Colonic mucosa (tissue), 4 donors: ENCODE results near the gene FOXJ1. TPM values are rescaled to one million over a fixed set of nuclear protein-coding genes. Genes with fewer than 3 reads are reported as not detected.

Source experiments
- DNase-seq: peaks from one replicate; pipeline ENCODE4 v3.0.0-alpha.2; 2020
- H3K27ac ChIP-seq: fragments of 200-600 bp; one replicate; pipeline ENCODE4 v1.8.0; 2021
- H3K27me3 ChIP-seq: fragments of 200-600 bp; one replicate; pipeline ENCODE4 v1.8.0; 2021
- H3K36me3 ChIP-seq: fragments of 200-600 bp; one replicate; pipeline ENCODE4 v1.8.0; 2021
- H3K4me1 ChIP-seq: fragments of 200-600 bp; one replicate; pipeline ENCODE4 v1.8.0; 2021; ENCODE audit warnings: mild to moderate bottlenecking
- H3K4me3 ChIP-seq: fragments of 200-600 bp; one replicate; pipeline ENCODE4 v1.8.0; 2021
- H3K9ac ChIP-seq, 2 donors: one replicate each; pipeline ENCODE4 v1.7.0; 2013; ENCODE audit warnings: control low read depth in 2 of 2, low read depth in 2 of 2, low read length in 2 of 2
- H3K9me3 ChIP-seq: fragments of 200-600 bp; one replicate; pipeline ENCODE4 v1.8.0; 2021
- CTCF ChIP-seq: fragments of 200-600 bp; IDR thresholded peaks from one replicate; pipeline ENCODE4 v1.8.0; 2022; ENCODE audit warnings: antibody characterized with exemption, mild to moderate bottlenecking
- intact Hi-C: fragments of 100-400 bp; cut with DNase I; formaldehyde crosslinking; loops from one replicate; pipeline ENCODE4 v1.14.1; 2022
- total RNA-seq, 2 donors: library from RNA; stranded (reverse); fragmentation: NEBNext Ultra II Directional in 1 of 2; extraction: Animal tissue kit (Norgen Biotek cat#: 25700) in 1 of 2; gene quantifications; one replicate each; pipeline ENCODE4 v1.2.1, GENCODE V29; 2021
- donor health status: healthy.
- donor health status: DM: no; HTN: no; CAD: no.
- donor health status: DM: no; HTN: no; CAD: no.

Gene FOXJ1
- total RNA-seq, 2 donors from 2014 or later = 1.4 to 2.5 TPM

GRCh38 chr17:76166906-76167305 lies 25.9 kb upstream of the FOXJ1 start:
- intact Hi-C loops = no loop called here
- no peaks in the 10 kb centered on the region for H3K27me3 ChIP-seq

GRCh38 chr17:76166168-76166567 lies 25.1 kb upstream of the FOXJ1 start:
- no peaks in the 10 kb centered on the region for H3K9me3 ChIP-seq
- no peaks in the 10 kb centered on the region for H3K4me1 ChIP-seq
- H3K27ac ChIP-seq = no peak overlapping the region
- no peak overlapping the region for H3K9ac ChIP-seq
- no peak for TF ChIP-seq CTCF
- no peak for DNase-seq
- H3K36me3 ChIP-seq = no peaks in the 10 kb centered on the region
- intact Hi-C loops = no loop called here
- H3K27me3 ChIP-seq = no peaks in the 10 kb centered on the region
- H3K4me3 ChIP-seq = no peak overlapping the region

More at GRCh38 chr17:76166906-76167305, 25.9 kb upstream of the FOXJ1 start:
- TF ChIP-seq CTCF = no peak
- Histone ChIP-seq H3K9me3 (no peaks in the 10 kb centered on the region), H3K27ac (no peak overlapping the region), H3K4me3 (no peak overlapping the region), H3K4me1 (no peaks in the 10 kb centered on the region), H3K9ac (no peak overlapping the region), H3K36me3 (no peaks in the 10 kb centered on the region)
- no peak for DNase-seq

GRCh38 chr17:76164331-76164730 lies 23.3 kb upstream of the FOXJ1 start:
- H3K27ac ChIP-seq = no peak overlapping the region
- intact Hi-C loops = no loop called here
- no peak overlapping the region for H3K9ac ChIP-seq
- no peaks in the 10 kb centered on the region for H3K27me3 ChIP-seq
- no peak for DNase-seq
- no peaks in the 10 kb centered on the region for H3K36me3 ChIP-seq
- H3K9me3 ChIP-seq = no peaks in the 10 kb centered on the region
- no peaks in the 10 kb centered on the region for H3K4me1 ChIP-seq
- H3K4me3 ChIP-seq = no peak overlapping the region
- no peak for TF ChIP-seq CTCF

GRCh38 chr17:76163919-76164318 lies 22.9 kb upstream of the FOXJ1 start:
- TF ChIP-seq CTCF = no peak
- Histone ChIP-seq H3K4me1 (no peaks in the 10 kb centered on the region), H3K27ac (no peak overlapping the region), H3K4me3 (no peak overlapping the region), H3K9ac (no peak overlapping the region), H3K9me3 (no peaks in the 10 kb centered on the region), H3K27me3 (no peaks in the 10 kb centered on the region), H3K36me3 (no peaks in the 10 kb centered on the region)
- no peak for DNase-seq
- intact Hi-C loops = no loop called here

- no peak overlapping the region for H3K9ac ChIP-seq
- H3K27me3 ChIP-seq = no peaks in the 10 kb centered on the region
- H3K4me3 ChIP-seq = no peak overlapping the region
- no peaks in the 10 kb centered on the region for H3K4me1 ChIP-seq
- no peak for TF ChIP-seq CTCF
- H3K36me3 ChIP-seq = no peaks in the 10 kb centered on the region
- H3K9me3 ChIP-seq = no peaks in the 10 kb centered on the region
- H3K27ac ChIP-seq = no peak overlapping the region
- intact Hi-C loops = no loop called here
- no peak for DNase-seq
These were observed 20.7 kb upstream of the FOXJ1 start for GRCh38 chr17:76161619-76162266.
